ENCODE measurements around the gene MCF2L2. TPM values are rescaled to one million over a fixed set of nuclear protein-coding genes. Genes with fewer than 3 reads are reported as not detected.

MCF2L2 gene
- total RNA-seq, 1 donor from 2014 or later = 0.62 TPM

- DNase-seq (no peak), ATAC-seq (no peak)
- H3K36me3 ChIP-seq = no peaks in the 10 kb centered on the region
- intact Hi-C loops (cut with DNase I) = no loop called here
- no peak overlapping the region for H3K27ac ChIP-seq
- no peak for TF ChIP-seq CTCF (IDR thresholded peaks at IDR 0.05)
- H3K4me3 ChIP-seq = no peak overlapping the region
- no peaks in the 10 kb centered on the region for H3K27me3 ChIP-seq (ENCODE audit: low read depth)
- no peaks in the 10 kb centered on the region for H3K9me3 ChIP-seq
- H3K4me1 ChIP-seq = no peaks in the 10 kb centered on the region
These were observed 78.3 kb downstream of the MCF2L2 start for GRCh38 chr3:183350164-183350563.

- H3K4me3 ChIP-seq = no peak overlapping the region
- no peaks in the 10 kb centered on the region for H3K36me3 ChIP-seq
- DNase-seq = no peak
- no peak for ATAC-seq
- intact Hi-C loops (cut with DNase I) = no loop called here
- no peaks in the 10 kb centered on the region for H3K27me3 ChIP-seq (ENCODE audit: low read depth)
- no peak for TF ChIP-seq CTCF (IDR thresholded peaks at IDR 0.05)
- no peak overlapping the region for H3K27ac ChIP-seq
- no peaks in the 10 kb centered on the region for H3K9me3 ChIP-seq
- H3K4me1 ChIP-seq = no peaks in the 10 kb centered on the region
These were observed 78.8 kb downstream of the MCF2L2 start for GRCh38 chr3:183349421-183350157.

- Histone ChIP-seq H3K36me3 (no peaks in the 10 kb centered on the region), H3K4me1 (no peaks in the 10 kb centered on the region), H3K9me3 (no peaks in the 10 kb centered on the region), H3K4me3 (no peak overlapping the region), H3K27ac (no peak overlapping the region), H3K27me3 (ENCODE audit: low read depth) (no peaks in the 10 kb centered on the region)
- DNase-seq = no peak
- TF ChIP-seq CTCF (IDR thresholded peaks at IDR 0.05) = no peak
- intact Hi-C loops (cut with DNase I) = no loop called here
- no peak for ATAC-seq
These were observed 85.6 kb downstream of the MCF2L2 start for GRCh38 chr3:183342824-183343223.

GRCh38 chr3:183341545-183342288 lies 86.7 kb downstream of the MCF2L2 start:
- TF ChIP-seq CTCF (IDR thresholded peaks at IDR 0.05) = no peak
- Histone ChIP-seq H3K27me3 (ENCODE audit: low read depth) (no peaks in the 10 kb centered on the region), H3K27ac (no peak overlapping the region), H3K36me3 (no peaks in the 10 kb centered on the region), H3K9me3 (no peaks in the 10 kb centered on the region), H3K4me1 (no peaks in the 10 kb centered on the region), H3K4me3 (no peak overlapping the region)
- DNase-seq (no peak), ATAC-seq (no peak)
- intact Hi-C loops (cut with DNase I) = no loop called here

GRCh38 chr3:183340222-183340621 lies 88.2 kb downstream of the MCF2L2 start:
- no peak for TF ChIP-seq CTCF (IDR thresholded peaks at IDR 0.05)
- intact Hi-C loops (cut with DNase I) = no loop called here
- H3K4me3 ChIP-seq = no peak overlapping the region

More at GRCh38 chr3:183340222-183340621, 88.2 kb downstream of the MCF2L2 start:
- ATAC-seq (no peak), DNase-seq (no peak)
- no peaks in the 10 kb centered on the region for H3K9me3 ChIP-seq
- no peak overlapping the region for H3K27ac ChIP-seq
- H3K4me1 ChIP-seq = no peaks in the 10 kb centered on the region
- H3K27me3 ChIP-seq (ENCODE audit: low read depth) = no peaks in the 10 kb centered on the region
- H3K36me3 ChIP-seq = no peaks in the 10 kb centered on the region
